ENCODE data around the gene DDX1. TPM values are rescaled to one million over a fixed set of nuclear protein-coding genes. Genes with fewer than 3 reads are reported as not detected.

The DDX1 gene
- total and polyA plus RNA-seq, 10 of the 15 experiments (the other 5 are each of a cell fraction or from before 2014, with no cell fraction given): 53.2 to 134 (median 85.6) TPM

DNA sequence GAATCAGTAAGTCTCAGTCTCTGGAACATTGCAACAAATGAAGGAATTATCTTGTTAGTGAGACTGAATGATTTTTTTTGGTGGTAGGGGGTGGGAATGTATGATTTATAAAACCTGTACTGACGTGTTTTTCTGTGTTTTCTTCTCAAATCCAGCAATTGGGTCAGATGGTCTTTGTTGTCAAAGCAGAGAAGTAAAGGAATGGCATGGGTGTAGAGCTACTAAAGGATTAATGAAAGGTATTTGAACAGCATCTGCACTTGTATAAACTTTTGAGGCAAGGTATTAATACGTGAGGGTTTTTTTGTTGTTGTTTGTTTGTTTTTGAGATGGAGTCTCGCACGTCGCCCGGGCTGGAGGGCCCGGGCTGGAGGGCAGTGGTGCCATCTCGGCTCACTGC, 10.7 kb downstream of the DDX1 start (continued):
- TF ChIP-seq, protein P1, sequence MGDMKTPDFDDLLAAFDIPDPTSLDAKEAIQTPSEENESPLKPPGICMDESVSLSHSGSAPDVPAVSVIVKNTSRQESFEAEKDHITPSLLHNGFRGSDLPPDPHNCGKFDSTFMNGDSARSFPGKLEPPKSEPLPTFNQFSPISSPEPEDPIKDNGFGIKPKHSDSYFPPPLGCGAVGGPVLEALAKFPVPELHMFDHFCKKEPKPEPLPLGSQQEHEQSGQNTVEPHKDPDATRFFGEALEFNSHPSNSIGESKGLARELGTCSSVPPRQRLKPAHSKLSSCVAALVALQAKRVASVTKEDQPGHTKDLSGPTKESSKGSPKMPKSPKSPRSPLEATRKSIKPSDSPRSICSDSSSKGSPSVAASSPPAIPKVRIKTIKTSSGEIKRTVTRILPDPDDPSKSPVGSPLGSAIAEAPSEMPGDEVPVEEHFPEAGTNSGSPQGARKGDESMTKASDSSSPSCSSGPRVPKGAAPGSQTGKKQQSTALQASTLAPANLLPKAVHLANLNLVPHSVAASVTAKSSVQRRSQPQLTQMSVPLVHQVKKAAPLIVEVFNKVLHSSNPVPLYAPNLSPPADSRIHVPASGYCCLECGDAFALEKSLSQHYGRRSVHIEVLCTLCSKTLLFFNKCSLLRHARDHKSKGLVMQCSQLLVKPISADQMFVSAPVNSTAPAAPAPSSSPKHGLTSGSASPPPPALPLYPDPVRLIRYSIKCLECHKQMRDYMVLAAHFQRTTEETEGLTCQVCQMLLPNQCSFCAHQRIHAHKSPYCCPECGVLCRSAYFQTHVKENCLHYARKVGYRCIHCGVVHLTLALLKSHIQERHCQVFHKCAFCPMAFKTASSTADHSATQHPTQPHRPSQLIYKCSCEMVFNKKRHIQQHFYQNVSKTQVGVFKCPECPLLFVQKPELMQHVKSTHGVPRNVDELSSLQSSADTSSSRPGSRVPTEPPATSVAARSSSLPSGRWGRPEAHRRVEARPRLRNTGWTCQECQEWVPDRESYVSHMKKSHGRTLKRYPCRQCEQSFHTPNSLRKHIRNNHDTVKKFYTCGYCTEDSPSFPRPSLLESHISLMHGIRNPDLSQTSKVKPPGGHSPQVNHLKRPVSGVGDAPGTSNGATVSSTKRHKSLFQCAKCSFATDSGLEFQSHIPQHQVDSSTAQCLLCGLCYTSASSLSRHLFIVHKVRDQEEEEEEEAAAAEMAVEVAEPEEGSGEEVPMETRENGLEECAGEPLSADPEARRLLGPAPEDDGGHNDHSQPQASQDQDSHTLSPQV (IDR thresholded peaks at IDR 0.05): no peak
- TF ChIP-seq, protein P2, sequence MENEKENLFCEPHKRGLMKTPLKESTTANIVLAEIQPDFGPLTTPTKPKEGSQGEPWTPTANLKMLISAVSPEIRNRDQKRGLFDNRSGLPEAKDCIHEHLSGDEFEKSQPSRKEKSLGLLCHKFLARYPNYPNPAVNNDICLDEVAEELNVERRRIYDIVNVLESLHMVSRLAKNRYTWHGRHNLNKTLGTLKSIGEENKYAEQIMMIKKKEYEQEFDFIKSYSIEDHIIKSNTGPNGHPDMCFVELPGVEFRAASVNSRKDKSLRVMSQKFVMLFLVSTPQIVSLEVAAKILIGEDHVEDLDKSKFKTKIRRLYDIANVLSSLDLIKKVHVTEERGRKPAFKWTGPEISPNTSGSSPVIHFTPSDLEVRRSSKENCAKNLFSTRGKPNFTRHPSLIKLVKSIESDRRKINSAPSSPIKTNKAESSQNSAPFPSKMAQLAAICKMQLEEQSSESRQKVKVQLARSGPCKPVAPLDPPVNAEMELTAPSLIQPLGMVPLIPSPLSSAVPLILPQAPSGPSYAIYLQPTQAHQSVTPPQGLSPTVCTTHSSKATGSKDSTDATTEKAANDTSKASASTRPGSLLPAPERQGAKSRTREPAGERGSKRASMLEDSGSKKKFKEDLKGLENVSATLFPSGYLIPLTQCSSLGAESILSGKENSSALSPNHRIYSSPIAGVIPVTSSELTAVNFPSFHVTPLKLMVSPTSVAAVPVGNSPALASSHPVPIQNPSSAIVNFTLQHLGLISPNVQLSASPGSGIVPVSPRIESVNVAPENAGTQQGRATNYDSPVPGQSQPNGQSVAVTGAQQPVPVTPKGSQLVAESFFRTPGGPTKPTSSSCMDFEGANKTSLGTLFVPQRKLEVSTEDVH (IDR thresholded peaks at IDR 0.05; ENCODE audit: low read depth, partially characterized antibody): no peak
- no peak for TF ChIP-seq SIX5 (IDR thresholded peaks at IDR 0.05; ENCODE audit: low read depth, low read length, severe bottlenecking)
- TF ChIP-seq WRNIP1 (IDR thresholded peaks at IDR 0.05; ENCODE audit: borderline replicate concordance, low read depth, low read length): no peak
- TF ChIP-seq, protein P3, sequence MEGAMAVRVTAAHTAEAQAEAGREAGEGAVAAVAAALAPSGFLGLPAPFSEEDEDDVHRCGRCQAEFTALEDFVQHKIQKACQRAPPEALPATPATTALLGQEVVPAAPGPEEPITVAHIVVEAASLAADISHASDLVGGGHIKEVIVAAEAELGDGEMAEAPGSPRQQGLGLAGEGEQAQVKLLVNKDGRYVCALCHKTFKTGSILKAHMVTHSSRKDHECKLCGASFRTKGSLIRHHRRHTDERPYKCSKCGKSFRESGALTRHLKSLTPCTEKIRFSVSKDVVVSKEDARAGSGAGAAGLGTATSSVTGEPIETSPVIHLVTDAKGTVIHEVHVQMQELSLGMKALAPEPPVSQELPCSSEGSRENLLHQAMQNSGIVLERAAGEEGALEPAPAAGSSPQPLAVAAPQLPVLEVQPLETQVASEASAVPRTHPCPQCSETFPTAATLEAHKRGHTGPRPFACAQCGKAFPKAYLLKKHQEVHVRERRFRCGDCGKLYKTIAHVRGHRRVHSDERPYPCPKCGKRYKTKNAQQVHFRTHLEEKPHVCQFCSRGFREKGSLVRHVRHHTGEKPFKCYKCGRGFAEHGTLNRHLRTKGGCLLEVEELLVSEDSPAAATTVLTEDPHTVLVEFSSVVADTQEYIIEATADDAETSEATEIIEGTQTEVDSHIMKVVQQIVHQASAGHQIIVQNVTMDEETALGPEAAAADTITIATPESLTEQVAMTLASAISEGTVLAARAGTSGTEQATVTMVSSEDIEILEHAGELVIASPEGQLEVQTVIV (IDR thresholded peaks at IDR 0.05; ENCODE audit: borderline replicate concordance, partially characterized antibody): no peak
- no peak for TF ChIP-seq SMAD1 (IDR thresholded peaks at IDR 0.05; ENCODE audit: low read depth, partially characterized antibody)
- TF ChIP-seq SUPT20H (IDR thresholded peaks at IDR 0.05; ENCODE audit: borderline replicate concordance, control insufficient read depth, low read depth, low read length): no peak
- no peak for TF ChIP-seq NR2F1 (conservative IDR thresholded peaks at IDR 0.05)
- no peak for TF ChIP-seq SPI1 (IDR thresholded peaks at IDR 0.05; ENCODE audit: borderline replicate concordance, insufficient read depth, low read depth, low read length)
